OCI-LY1 (cell line): ENCODE measurements around the gene CEP128.

ENCODE experiments used
- H2AFZ ChIP-seq: fragments of 200-600 bp; sonication (generic), shearing (Covaris generic); 2 replicates; pipeline ENCODE4 v1.6.0; 2014; ENCODE audit warnings: antibody characterized with exemption, mild to moderate bottlenecking, low read length
- H3F3A ChIP-seq: fragments of 200-600 bp; sonication (generic), shearing (Covaris generic); 2 replicates; pipeline ENCODE4 v1.6.0; 2014; ENCODE audit warnings: mild to moderate bottlenecking, antibody characterized with exemption, low read length, moderate library complexity; ENCODE audit not compliant: insufficient read depth
- H3K27ac ChIP-seq: fragments of 200-600 bp; sonication (generic); 2 replicates; pipeline ENCODE4 v1.5.1; 2014; ENCODE audit warnings: low read length, mixed run types, mild to moderate bottlenecking, low read depth; ENCODE audit not compliant: poor library complexity, severe bottlenecking
- H3K27me3 ChIP-seq: fragments of 200-600 bp; sonication (generic); 2 replicates; pipeline ENCODE4 v1.6.0; 2014; ENCODE audit warnings: antibody characterized with exemption, mild to moderate bottlenecking, low read length, moderate library complexity; ENCODE audit not compliant: insufficient read depth
- H3K36me3 ChIP-seq: fragments of 200-600 bp; sonication (generic); 2 replicates; pipeline ENCODE4 v1.6.1; 2014; ENCODE audit warnings: mild to moderate bottlenecking, antibody characterized with exemption, low read length, moderate library complexity, mixed read lengths; ENCODE audit not compliant: insufficient read depth
- H3K4me1 ChIP-seq: fragments of 200-600 bp; sonication (generic); 2 replicates; pipeline ENCODE4 v1.5.1; 2014; ENCODE audit warnings: mild to moderate bottlenecking, low read length, moderate library complexity; ENCODE audit not compliant: insufficient read depth, severe bottlenecking
- H3K4me2 ChIP-seq: fragments of 200-600 bp; sonication (generic), shearing (Covaris generic); 2 replicates; pipeline ENCODE4 v1.6.1; 2014; ENCODE audit warnings: low read length
- H3K4me3 ChIP-seq: fragments of 200-600 bp; sonication (generic); 2 replicates; pipeline ENCODE4 v1.5.1; 2014; ENCODE audit warnings: low read length, low read depth, mild to moderate bottlenecking, mixed read lengths; ENCODE audit not compliant: poor library complexity, severe bottlenecking
- H3K79me2 ChIP-seq: fragments of 200-600 bp; shearing (Covaris generic); 2 replicates; pipeline ENCODE4 v1.6.1; 2016; ENCODE audit warnings: mixed run types, low read length, mixed read lengths; ENCODE audit not compliant: insufficient read depth
- H3K9ac ChIP-seq: fragments of 200-600 bp; sonication (generic), shearing (Covaris generic); 2 replicates; pipeline ENCODE4 v1.6.1; 2014; ENCODE audit warnings: mild to moderate bottlenecking, low read length, mixed read lengths
- H3K9me2 ChIP-seq: fragments of 200-600 bp; sonication (generic), shearing (Covaris generic); 2 replicates; pipeline ENCODE4 v1.6.1; 2014; ENCODE audit warnings: low read depth, mild to moderate bottlenecking, low read length, mixed read lengths
- H3K9me3 ChIP-seq: fragments of 200-600 bp; shearing (Covaris generic); 2 replicates; pipeline ENCODE4 v1.6.1; 2014; ENCODE audit warnings: low read length, mixed read lengths
- H4K20me1 ChIP-seq: fragments of 200-600 bp; sonication (generic), shearing (Covaris generic); 2 replicates; pipeline ENCODE4 v1.6.0; 2016; ENCODE audit warnings: mild to moderate bottlenecking, low read length; ENCODE audit not compliant: insufficient read depth
- EZH2 ChIP-seq: fragments of 200-600 bp; sonication (generic), shearing (Covaris generic); IDR thresholded peaks from 2 replicates; pipeline ENCODE4 v1.8.0; 2017; ENCODE audit warnings: borderline replicate concordance, mixed run types, mild to moderate bottlenecking, antibody characterized with exemption, low read length, moderate library complexity, mixed read lengths
- TF ChIP-seq, protein P1 (sequence below): fragments of 200-600 bp; sonication (generic), shearing (Covaris generic); IDR thresholded peaks from 2 replicates; pipeline ENCODE4 v1.5.1; 2017; ENCODE audit warnings: mild to moderate bottlenecking, antibody characterized with exemption, low read length, moderate library complexity, mixed read lengths

CEP128 gene

DNA sequence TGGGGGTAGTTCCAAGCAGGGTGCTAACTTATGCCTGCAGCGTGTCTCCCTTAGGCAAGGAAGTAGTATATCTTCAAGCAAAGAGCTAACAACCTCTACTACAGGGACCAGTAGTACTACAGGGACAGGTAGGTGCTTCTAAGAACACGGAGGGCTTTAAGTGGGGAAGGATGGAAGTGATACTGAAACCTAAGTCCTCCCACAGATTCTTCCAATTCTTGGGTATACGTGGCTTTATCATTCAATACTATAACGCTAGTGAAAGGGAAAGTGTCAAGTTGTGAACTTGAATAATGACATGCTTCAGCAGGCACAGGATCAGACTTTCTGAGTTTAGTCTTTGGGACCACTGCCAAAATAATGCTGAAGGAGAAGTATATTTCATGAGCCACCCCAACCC, 241.7 kb downstream of the CEP128 start:
- H3K9me2 ChIP-seq = no peaks in the 10 kb centered on the region
- H2AFZ ChIP-seq = no peak overlapping the region
- no peaks in the 10 kb centered on the region for H3K36me3 ChIP-seq
- no peaks in the 10 kb centered on the region for H3K27me3 ChIP-seq
- no peaks in the 10 kb centered on the region for H3K4me1 ChIP-seq
- H3K27ac ChIP-seq = no peak overlapping the region
- H3K9ac ChIP-seq = no peak overlapping the region
- no peaks in the 10 kb centered on the region for H3F3A ChIP-seq
- no peaks in the 10 kb centered on the region for H3K79me2 ChIP-seq
- no peak overlapping the region for H3K4me3 ChIP-seq
- H3K4me2 ChIP-seq = no peak overlapping the region
- H3K9me3 ChIP-seq = no peaks in the 10 kb centered on the region
- H4K20me1 ChIP-seq = no peaks in the 10 kb centered on the region
- TF ChIP-seq, protein P1, sequence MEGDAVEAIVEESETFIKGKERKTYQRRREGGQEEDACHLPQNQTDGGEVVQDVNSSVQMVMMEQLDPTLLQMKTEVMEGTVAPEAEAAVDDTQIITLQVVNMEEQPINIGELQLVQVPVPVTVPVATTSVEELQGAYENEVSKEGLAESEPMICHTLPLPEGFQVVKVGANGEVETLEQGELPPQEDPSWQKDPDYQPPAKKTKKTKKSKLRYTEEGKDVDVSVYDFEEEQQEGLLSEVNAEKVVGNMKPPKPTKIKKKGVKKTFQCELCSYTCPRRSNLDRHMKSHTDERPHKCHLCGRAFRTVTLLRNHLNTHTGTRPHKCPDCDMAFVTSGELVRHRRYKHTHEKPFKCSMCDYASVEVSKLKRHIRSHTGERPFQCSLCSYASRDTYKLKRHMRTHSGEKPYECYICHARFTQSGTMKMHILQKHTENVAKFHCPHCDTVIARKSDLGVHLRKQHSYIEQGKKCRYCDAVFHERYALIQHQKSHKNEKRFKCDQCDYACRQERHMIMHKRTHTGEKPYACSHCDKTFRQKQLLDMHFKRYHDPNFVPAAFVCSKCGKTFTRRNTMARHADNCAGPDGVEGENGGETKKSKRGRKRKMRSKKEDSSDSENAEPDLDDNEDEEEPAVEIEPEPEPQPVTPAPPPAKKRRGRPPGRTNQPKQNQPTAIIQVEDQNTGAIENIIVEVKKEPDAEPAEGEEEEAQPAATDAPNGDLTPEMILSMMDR = no peak
- TF ChIP-seq EZH2 = no peak

DNA sequence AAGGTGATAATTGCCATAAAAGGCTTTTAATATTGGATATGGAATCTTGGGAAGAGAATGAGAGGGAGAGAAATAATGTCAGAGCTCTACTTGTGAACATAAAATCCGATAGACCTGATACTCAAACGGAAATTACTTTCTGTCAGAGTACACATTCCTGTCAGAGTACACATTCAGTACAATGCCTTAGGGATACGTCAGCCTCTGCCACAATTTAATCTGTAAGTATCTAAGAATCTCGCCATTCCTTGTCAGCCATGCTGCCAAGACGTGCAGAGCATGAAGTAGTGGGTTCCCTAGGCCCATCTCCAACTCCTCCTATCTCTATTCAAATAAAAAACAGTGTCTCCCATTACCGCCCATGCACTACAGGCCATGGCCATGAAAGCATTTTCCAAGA, 242.6 kb downstream of the CEP128 start:
- Histone ChIP-seq H3K9me2 (no peaks in the 10 kb centered on the region), H3F3A (no peaks in the 10 kb centered on the region), H3K27me3 (no peaks in the 10 kb centered on the region), H3K9me3 (no peaks in the 10 kb centered on the region), H3K36me3 (no peaks in the 10 kb centered on the region), H3K4me2 (no peak overlapping the region), H3K9ac (no peak overlapping the region), H3K27ac (no peak overlapping the region), H3K4me3 (no peak overlapping the region), H2AFZ (no peak overlapping the region), H3K79me2 (no peaks in the 10 kb centered on the region), H4K20me1 (no peaks in the 10 kb centered on the region), H3K4me1 (no peaks in the 10 kb centered on the region)
- TF ChIP-seq, protein P1 = no peak
- no peak for TF ChIP-seq EZH2

DNA sequence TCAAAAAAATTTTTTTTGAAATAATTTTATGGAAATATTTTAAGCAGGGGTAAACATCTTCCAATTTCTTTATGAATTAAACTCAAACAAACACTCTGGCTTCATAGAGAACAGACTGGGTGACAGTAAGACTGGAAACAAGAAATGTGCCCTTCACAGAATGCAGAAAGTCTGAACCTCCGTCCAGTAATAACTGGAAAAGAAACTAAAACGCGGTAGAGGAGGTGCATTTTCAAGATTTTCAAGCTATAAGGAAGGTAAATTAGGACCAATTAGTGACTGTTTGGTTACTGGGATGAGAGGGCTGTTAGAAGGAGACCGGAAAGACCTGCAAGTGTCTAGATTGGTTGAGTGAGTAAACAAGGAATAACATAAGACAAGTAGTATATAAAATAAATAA, 245.7 kb downstream of the CEP128 start:
- H3K36me3 ChIP-seq = no peaks in the 10 kb centered on the region
- H3F3A ChIP-seq = no peaks in the 10 kb centered on the region
- H3K9me3 ChIP-seq = no peaks in the 10 kb centered on the region
- no peak overlapping the region for H3K4me2 ChIP-seq
- no peaks in the 10 kb centered on the region for H3K9me2 ChIP-seq
- no peak overlapping the region for H3K27ac ChIP-seq
- H3K4me1 ChIP-seq = no peaks in the 10 kb centered on the region
- no peaks in the 10 kb centered on the region for H3K79me2 ChIP-seq
- no peak overlapping the region for H3K4me3 ChIP-seq
- no peak for TF ChIP-seq EZH2
- TF ChIP-seq, protein P1 = no peak
- H3K27me3 ChIP-seq = no peaks in the 10 kb centered on the region
- H2AFZ ChIP-seq = no peak overlapping the region
- no peaks in the 10 kb centered on the region for H4K20me1 ChIP-seq
- H3K9ac ChIP-seq = no peak overlapping the region
